ENCODE measurements around the gene NIPBL. TPM values are rescaled to one million over a fixed set of nuclear protein-coding genes. Genes with fewer than 3 reads are reported as not detected.

The NIPBL gene
- total and polyA plus RNA-seq, 2 of the 8 experiments (the other 6 are each of a cell fraction or from before 2014, with no cell fraction given): 21.1 to 53.5 TPM

- no peak overlapping the region for H2BK120ac ChIP-seq (replicated peaks; ENCODE audit: low read depth, low read length)
- no peak overlapping the region for H3K4me3 ChIP-seq (ENCODE audit: extremely low read depth in 1 of 4, insufficient read depth in 2 of 4, low read depth in 3 of 4, low read length in 4 of 4)
- no peaks in the 10 kb centered on the region for H3K36me3 ChIP-seq (ENCODE audit: control insufficient read depth in 2 of 4, insufficient read depth in 4 of 4, low read length in 3 of 4)
- no peak overlapping the region for H3K27ac ChIP-seq (ENCODE audit: low read depth, low read length)
- H3K56ac ChIP-seq (replicated peaks; ENCODE audit: insufficient read length, low read depth, low read length): no peak overlapping the region
- no peak overlapping the region for H2BK5ac ChIP-seq (ENCODE audit: low read depth, low read length)
- no peaks in the 10 kb centered on the region for H3K4me1 ChIP-seq (replicated peaks in 1 of 4; ENCODE audit: control insufficient read depth in 3 of 4, insufficient read depth in 4 of 4, low read length in 3 of 4)
- H3K14ac ChIP-seq (ENCODE audit: insufficient read length): no peak overlapping the region
- FAIRE-seq (no peak), DNase-seq (ENCODE audit: low read depth in 1 of 2, low spot score in 2 of 2) (no peak)
- no peak overlapping the region for H4K91ac ChIP-seq (replicated peaks; ENCODE audit: insufficient read length, low read length)
- H3K9ac ChIP-seq (replicated peaks in 1 of 4; ENCODE audit: extremely low read depth in 1 of 4, low read depth in 3 of 4, low read length in 3 of 4): no peak overlapping the region
- no peaks in the 10 kb centered on the region for H3K27me3 ChIP-seq (replicated peaks in 1 of 4; ENCODE audit: control insufficient read depth in 3 of 4, extremely low read depth in 1 of 4, insufficient read depth in 3 of 4, low read length in 3 of 4)
- H4K5ac ChIP-seq (ENCODE audit: insufficient read length, low read depth, low read length): no peak overlapping the region
- H3K23ac ChIP-seq (ENCODE audit: insufficient read length): no peak overlapping the region
- H2BK12ac ChIP-seq (ENCODE audit: low read depth, low read length): no peak overlapping the region
- H3K18ac ChIP-seq (ENCODE audit: extremely low read depth, low read length): no peak overlapping the region
- H3K79me1 ChIP-seq (ENCODE audit: low read depth, low read length): peaks cover 3% of the 10 kb centered on the region; the same call in 1 of the 2 replicates
- POLR2A ChIA-PET (ENCODE audit: partially characterized antibody): no interaction called here
- H3K79me2 ChIP-seq (ENCODE audit: control insufficient read depth in 1 of 2, insufficient read depth in 2 of 2, low read length in 2 of 2): peaks cover 0 to 84% of the 10 kb centered on the region in 2 experiments; a peak in 2 of 4 replicates
- no peak overlapping the region for H2BK20ac ChIP-seq (ENCODE audit: low read length)
- no peaks in the 10 kb centered on the region for H3K23me2 ChIP-seq (ENCODE audit: low read depth, low read length)
- no peak overlapping the region for H2AFZ ChIP-seq (ENCODE audit: low read length)
- no peak overlapping the region for H3K4ac ChIP-seq (replicated peaks; ENCODE audit: insufficient read length, low read depth, low read length)
- CTCF ChIA-PET (ENCODE audit: partially characterized antibody): interaction anchor here (0.9 kb wide), 1 partner anchor 176 kb away, joined by 3 read pairs; no protein-coding TSS in a partner anchor
- no peak overlapping the region for H2BK15ac ChIP-seq (ENCODE audit: low read length)
- no peaks in the 10 kb centered on the region for H3K9me3 ChIP-seq (ENCODE audit: insufficient read depth in 2 of 2, low read depth in 1 of 2, low read length in 1 of 2)
- no peak for TF ChIP-seq CHD2 (IDR thresholded peaks at IDR 0.05; ENCODE audit: low read length)
- no peak for TF ChIP-seq SIN3A (conservative IDR thresholded peaks at IDR 0.05 in 1 of 2, IDR thresholded peaks at IDR 0.05 in 1 of 2; ENCODE audit: low read depth in 1 of 2, low read length in 2 of 2)
- no peak for TF ChIP-seq SP4 (IDR thresholded peaks at IDR 0.05; ENCODE audit: low read length)
- no peak for TF ChIP-seq EGR1 (IDR thresholded peaks at IDR 0.05; ENCODE audit: borderline replicate concordance, low read depth, low read length)
- no peak for TF ChIP-seq BCL11A (IDR thresholded peaks at IDR 0.05; ENCODE audit: low read depth in 2 of 2, low read length in 2 of 2)
- TF ChIP-seq RBBP5 (IDR thresholded peaks at IDR 0.05; ENCODE audit: borderline replicate concordance, low read depth, low read length): no peak
- no peak for TF ChIP-seq CREB1 (IDR thresholded peaks at IDR 0.05)
- no peak for TF ChIP-seq SIX5 (IDR thresholded peaks at IDR 0.05; ENCODE audit: low read depth, low read length)
- TF ChIP-seq BRCA1 (IDR thresholded peaks at IDR 0.05; ENCODE audit: low read depth, low read length): no peak
- no peak for TF ChIP-seq POU5F1 (IDR thresholded peaks at IDR 0.05; ENCODE audit: low read depth, low read length)
- TF ChIP-seq JUN (IDR thresholded peaks at IDR 0.05; ENCODE audit: low read depth, low read length): no peak
- no peak for TF ChIP-seq CBX8 (IDR thresholded peaks at IDR 0.05; ENCODE audit: borderline replicate concordance, low read depth, low read length)
- TF ChIP-seq EP300 (IDR thresholded peaks at IDR 0.05; ENCODE audit: borderline replicate concordance in 1 of 2, low read depth in 2 of 2, low read length in 2 of 2): no peak
- H4K20me1 ChIP-seq (replicated peaks in 1 of 2; ENCODE audit: control insufficient read depth in 1 of 2, insufficient read depth in 2 of 2, low read length in 2 of 2): peaks cover 5 to 7% of the 10 kb centered on the region in 2 experiments
- no peak overlapping the region for H2AK5ac ChIP-seq (ENCODE audit: low read depth, low read length)
- no peak overlapping the region for H3K4me2 ChIP-seq (ENCODE audit: insufficient read depth in 1 of 2, low read depth in 2 of 2, low read length in 2 of 2)
- H4K8ac ChIP-seq (ENCODE audit: extremely low read depth, insufficient read depth, low read length): no peak overlapping the region
Measured at GRCh38 chr5:36915653-36916052, 39.1 kb downstream of the NIPBL start.

Data from H1 (cell line).